ENCODE data around the gene MAPK8.
"Not testable (repeated sequence)": the region's sequence is repeated elsewhere in the genome, so short reads cannot be mapped to it uniquely, and the experiment has no call there.

MAPK8 gene

DNA sequence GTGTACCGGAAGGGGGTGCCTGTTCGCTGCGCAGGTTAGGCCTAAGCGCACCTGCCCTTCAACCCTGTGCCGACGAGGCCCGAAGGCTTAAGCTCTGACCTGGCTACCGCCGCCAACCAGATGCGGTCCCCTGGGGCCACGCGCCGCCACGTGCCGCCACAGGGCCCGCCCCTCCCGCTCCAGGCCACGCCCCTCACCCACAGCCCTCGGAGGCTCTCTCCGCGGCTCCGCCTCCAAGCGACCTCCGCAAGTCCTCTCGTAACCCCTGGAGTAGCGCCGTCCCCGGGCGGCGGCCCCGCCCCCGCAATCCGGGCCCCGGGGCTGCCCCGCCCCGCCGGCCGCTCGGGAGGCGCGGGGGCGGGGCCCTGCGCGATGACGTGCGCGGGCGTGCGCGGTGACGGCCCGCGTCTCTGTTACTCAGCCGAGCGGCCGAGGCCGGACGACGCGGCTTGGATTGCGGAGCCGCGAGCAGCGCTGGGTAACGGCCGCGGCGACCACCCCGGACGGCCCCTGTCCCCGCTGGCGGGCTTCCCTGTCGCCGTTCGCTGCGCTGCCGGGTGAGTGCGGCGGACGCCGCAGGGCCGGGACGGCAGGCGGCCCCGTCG is at the start of gene MAPK8:
Gene MAPK8 (plus strand): TSS at position 413 of the 605 bp plus-strand sequence. CDS start 94,984 bp downstream, outside the sequence.
- DNase-seq = peak; percentile 94

GRCh38 chr10:48257407-48257961 is 49.0 kb upstream of the MAPK8 start:
- DNase-seq = no peak

GRCh38 chr10:48258105-48258504 is 48.4 kb upstream of the MAPK8 start:
- no peak for DNase-seq

DNA sequence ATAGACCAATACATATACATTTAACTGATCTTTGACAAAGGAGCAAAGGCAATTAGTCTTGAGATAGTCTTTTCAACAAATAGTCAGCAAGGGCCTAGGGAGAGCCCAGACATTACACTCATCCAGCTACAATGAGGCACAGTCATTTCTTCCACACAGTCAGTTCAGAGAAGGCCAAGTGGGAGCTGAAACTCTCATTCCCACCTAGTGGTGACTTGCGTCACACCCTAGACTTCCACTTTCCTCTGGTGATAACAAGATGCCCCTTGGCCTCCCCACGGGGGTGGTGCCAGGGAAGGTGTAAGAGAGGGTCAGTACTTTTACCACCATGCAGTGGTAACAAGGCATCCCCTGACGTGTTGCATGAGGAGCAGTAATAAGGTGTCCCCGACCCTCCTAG is 39.9 kb upstream of the MAPK8 start:
- DNase-seq = no peak

DNA sequence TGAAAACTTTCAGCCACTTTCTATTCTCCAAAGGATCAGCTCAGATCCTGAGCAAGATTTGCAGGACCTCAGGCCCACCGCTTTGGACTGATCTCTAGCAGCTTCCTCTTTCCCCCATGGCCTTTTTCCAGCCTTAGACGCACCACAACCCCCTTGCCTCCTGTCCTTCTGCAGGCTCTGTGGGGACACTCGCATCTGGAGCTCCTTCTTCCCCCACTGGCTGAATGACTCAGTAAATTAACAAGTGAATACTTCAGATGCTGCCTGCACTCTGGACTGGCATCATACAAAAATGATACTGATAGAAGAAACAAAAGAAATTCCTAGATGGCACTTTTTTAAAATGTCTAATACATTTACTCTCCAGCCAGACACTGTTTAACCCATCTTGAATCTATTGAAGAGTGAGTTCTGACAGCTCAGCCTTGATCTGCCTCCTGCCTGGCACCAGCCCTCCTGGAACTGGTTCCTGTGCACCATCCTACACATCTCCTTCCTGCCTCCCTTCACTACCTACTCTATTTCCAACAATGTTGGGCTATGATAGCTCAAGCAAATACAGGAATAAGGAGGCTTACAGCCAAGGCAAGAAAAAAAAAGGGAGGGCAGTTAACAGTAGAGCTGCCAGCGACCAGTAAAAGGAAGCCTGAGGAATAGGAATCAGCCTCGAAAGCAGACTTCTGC is 35.3 kb upstream of the MAPK8 start:
- DNase-seq = no peak

- DNase-seq = no peak
Measured at GRCh38 chr10:48272682-48273081, 33.8 kb upstream of the MAPK8 start.

DNA sequence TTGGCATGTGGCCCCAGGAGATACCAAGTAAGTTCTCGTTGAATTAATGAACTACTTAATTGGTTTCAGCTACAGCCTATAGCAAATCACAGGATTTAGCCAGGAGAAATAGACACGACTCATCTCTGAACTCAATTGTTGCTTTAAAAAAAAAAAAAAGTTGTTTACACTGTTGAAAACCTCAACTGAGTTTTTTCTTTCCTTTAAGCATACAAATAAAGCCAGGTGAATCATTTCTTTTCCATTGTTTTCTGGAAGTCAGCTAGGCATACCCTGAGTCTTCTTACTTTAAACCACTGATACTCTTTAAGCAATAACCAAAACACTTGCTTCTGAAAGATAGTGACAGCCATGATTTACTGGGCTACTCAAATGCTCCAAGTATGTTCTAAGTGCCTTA is 32.7 kb upstream of the MAPK8 start:
- no peak for DNase-seq

- DNase-seq = no peak
Measured at GRCh38 chr10:48274636-48275035, 31.8 kb upstream of the MAPK8 start, which contains the start of gene FRMPD2. FRMPD2 (minus strand) TSS chr10:48274696; CDS start chr10:48274567, 129 bp downstream.

DNA sequence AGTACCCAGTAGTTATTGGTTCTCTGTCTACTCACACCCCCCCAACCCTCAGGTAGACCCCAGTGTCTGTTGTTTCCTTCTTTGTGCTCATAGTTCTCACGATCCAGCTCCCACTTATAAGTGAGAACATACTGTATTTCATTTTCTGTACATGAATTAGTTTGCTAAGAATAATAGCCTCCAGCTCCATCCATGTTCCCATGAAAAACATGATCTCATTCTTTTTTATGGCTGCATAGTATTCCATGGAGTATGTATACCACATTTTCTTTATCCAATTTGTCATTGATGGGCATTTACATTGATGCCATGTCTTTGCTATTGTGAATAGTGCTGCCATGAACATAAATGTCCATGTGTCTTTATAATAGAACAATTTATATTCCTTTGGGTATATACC is 29.4 kb upstream of the MAPK8 start:
- DNase-seq = no peak

DNA sequence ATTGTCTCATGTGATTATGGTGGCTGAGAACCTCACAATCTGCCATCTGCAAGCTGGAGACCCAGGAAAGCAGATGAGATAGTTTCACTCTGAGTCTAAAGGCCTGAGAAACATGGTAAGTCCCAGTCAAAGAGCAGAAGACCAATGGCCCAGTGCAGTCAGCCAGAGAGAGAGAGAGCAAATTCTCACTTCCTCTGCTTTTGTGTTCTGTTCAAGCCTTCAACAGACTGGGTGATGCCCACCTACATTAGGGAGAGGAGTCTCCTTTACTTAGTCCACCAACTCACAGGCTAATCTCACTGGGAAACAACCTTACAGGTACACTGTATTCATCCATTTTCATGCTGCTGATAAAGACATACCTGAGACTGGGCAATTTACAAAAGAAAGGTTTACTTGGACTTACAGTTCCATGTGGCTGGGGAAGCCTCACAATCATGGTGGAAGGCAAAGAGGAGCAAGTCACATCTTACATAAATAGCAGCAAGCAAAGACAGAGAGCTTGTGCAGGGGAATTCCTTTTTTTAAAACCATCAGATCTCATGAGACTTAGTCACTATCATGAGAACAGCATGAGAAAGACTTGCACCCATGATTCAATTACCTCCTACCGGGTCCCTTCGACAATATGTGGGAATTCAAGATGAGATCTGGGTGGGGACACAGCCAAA is 27.3 kb upstream of the MAPK8 start:
- no peak for DNase-seq

- DNase-seq = not testable (repeated sequence)
Measured at GRCh38 chr10:48281697-48282096, 24.8 kb upstream of the MAPK8 start.

DNA sequence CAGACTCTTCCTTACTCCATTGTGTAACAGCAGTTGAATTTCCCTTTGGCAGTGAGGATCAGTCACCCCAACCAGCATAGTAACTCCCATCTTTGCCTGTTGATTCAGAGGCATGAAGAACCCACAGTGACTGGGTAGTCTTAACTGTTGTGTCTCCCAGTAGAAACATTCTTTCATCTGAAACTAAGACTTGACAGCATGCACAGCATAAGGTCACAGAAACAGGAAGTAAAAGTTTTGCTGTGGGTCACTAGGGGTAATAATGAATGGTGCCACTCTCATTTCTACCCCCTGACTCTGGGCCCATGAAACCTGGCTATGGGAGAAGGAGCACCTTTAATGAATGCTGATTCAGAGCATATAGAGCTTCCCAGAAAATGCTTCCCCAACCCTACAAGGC is 23.6 kb upstream of the MAPK8 start:
- no peak for DNase-seq

DNA sequence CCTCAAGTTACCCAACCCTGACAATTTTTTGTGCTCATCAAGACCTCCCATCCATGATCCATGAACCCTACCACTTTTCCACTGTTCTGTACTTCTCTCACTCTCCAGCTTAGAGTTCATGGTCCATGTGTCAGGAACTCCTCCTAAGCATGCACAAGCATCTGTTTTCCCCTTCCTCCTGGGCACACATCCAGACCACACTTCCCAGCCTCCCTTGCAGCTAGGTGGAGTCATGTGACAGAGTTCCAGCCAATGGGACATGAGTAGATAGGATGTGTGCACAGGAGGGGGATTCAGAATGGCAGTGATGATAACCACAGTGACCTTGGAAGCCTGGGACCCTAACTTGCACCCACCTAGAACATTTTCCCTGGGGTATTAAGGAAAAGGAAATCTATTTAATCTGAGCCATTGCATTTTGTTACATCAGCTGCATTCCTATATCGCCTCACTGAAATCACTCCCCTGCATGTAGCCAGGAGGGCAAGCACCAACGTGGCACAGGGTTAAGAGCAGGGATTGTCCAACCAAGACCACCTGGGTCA is 22.4 kb upstream of the MAPK8 start:
- DNase-seq = no peak

DNA sequence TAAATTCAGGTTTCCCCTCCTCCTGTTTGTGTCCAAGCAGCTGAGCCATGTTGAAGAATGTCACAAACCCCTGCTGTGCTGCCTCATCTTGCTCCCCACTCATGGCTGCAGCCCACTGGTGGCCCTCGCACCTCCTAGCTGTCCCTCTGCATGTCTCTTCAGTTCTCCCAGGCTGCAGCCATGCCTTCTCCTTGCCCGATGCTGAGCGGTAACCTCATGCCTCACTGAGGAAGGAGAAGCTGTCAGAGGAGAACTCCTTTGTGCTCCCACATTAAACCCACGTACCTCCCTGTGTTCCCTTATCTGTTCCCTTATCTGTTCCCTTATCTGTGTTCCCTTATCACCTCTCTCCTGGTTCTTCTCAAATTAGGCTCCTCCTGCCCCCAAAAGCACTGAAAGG is 21.7 kb upstream of the MAPK8 start:
- no peak for DNase-seq

GRCh38 chr10:48285710-48286109 is 20.8 kb upstream of the MAPK8 start:
- no peak for DNase-seq

DNA sequence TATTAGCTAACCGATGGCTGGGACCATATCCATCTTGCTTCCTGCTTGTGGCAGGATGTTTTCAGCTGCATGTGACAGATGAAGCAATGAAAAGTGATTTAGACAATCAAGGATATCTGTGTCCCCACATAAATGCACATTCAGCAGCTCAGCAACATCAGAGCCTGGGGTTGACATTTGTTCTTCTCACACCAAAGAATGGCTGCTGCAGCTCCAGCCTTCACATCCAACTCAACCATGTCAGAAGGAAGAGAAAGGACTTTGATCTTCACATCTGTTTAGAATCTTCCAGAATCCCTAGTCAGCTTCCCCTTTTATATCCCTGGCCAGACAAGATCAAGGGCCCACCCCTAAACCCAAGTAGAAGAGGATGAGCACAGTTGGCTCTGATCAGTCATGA is 20.1 kb upstream of the MAPK8 start:
- no peak for DNase-seq

DNA sequence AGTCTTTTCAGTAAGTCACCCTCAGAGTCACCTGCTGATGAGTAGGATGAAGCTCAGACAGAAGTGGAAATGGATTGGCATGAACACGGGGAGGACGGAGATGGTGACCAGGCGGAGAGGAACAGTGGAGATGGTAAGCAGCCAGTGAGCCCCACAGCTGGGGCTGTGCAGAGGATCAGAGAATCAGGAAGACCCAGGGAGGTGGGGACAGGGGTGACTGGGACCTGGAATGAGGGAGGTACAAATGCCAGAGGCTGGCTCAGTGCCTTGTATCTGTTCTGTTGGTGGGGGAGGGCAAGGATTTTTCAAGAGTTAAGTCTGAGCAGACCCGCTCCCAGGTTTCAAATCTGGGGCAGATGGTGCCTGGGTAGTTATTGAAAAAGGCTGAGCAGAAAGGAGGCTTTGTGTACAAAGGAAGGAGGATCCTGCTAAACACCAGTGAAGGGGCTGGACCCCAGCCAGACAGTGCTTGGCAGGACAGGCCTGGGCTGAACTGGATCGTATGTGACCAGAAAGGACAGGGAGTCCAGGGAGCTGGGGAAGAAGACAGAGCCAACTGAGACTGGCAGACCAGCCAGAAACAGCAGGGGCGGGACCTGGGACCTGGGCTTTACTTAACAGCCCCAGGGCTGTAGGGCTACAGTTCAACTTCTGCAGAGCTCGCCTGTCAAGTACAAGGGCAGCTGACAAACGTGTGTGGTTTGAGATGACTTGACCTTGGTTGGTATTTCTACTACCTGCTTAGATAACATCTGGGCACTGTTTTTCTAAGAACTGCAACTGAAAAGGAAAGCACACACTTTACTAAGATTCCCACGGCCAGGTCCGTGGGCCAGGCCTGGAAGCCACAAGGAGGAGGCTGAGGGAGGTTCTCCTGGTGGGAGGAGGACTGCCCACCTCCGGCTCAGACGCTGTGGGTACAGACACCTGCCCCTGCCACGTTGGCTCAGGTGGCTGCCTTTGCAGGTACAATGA is 18.8 kb upstream of the MAPK8 start:
- DNase-seq = no peak

GRCh38 chr10:48288661-48289060 is 17.8 kb upstream of the MAPK8 start:
- DNase-seq = no peak

DNA sequence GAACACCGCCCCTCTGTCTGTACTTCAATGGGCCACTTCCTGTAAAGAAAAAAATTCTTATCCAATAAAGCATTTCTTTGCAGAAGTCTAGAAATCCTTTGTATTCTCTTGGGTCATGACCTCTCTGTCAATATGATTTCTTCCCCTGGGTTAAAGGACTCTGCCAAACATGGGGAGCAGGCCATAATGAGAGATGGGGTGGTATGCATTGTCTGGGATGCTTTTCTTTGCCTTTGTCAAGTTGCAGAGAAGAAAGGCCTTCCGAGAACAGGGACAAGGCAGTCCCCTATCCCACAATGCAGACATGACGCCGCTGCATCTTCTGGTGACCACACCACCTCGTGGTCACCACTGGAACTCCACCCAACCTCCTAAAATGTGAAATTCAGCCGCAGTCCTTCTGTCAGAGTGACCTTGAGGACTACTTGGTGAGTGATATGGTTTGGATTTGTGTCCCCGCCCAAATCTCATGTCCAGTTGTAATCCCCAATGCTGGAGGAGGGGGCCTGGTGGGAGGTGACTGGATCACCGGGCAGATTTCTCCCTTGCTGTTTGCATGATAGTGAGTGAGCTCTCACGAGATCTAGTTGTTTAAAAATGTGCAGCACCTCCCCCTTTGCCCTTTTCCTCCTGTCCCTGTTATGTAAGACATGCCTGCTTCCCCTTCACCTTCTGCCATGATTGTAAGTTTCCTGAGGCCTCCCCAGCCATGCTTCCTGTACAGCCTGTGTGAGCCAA is 16.8 kb upstream of the MAPK8 start:
- peak; percentile 43 for DNase-seq

DNA sequence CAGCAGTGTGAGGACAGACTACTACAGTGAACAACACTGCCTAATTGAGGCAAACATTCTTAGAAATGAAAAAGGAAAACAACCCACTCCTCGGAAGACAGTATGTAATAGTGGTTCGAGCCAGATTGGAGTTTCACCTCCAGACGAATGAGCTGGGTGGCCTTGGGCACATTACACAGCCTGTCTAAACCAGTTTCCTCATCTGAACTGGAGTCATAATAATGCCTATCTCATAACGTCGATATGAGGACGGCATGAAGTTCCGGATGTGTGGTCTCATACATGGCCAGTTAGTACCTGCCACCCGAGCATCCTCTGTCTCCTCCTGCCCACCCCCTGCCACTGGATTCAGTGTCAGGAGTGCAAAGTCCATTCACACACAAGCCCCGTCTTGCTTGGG is 16.2 kb upstream of the MAPK8 start:
- DNase-seq = no peak

DNA sequence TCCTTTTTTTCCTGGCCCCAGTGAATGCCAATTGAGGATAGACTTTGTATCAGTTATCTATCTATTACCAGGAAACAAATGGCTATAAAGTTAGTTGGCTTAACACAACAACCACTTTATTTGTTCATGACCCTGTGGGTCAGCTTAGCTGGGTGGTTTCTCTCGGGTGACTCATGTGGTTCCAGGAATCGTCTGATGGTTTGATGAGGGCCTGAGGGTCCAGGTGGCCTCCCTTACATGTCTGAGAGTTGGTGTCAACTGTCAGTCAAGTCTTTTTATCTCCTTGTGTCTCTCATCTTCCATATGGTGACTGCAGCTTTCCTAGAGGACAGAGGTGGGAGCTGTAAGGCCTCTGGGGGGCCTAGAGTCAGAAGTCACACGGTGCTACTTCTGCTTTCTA is 15.3 kb upstream of the MAPK8 start:
- DNase-seq = no peak

DNA sequence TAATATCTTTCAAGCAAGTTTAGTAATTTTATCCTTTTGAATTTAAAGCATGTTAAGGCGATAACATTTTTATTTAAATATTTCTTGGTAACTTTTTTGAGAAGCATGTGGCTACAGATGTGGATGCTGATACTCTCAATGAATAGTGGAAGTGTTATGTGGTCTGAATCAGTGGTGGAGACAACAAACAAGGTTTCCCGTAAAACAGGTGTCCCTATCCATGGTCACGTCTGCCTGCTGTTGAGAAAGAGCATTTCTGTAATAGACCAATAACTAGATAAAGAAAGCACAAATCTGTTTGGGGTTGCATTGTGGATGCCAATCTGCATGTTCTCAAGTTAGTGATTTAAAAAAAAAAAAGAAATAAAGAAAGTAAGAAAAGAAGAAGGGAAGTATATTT is 13.9 kb upstream of the MAPK8 start:
- no peak for DNase-seq
